ENCODE data around the gene CLCA4. TPM values are rescaled to one million over a fixed set of nuclear protein-coding genes. Genes with fewer than 3 reads are reported as not detected.

CLCA4 gene
- total RNA-seq, 6 donors from 2014 or later, result 1.0 TPM; not detected in 5

GRCh38 chr1:86542631-86543030 lies 4.2 kb upstream of the CLCA4 start:
- no peaks in the 10 kb centered on the region for H3K27me3 ChIP-seq
- no peak for DNase-seq
- ATAC-seq (ENCODE audit: low FRiP score in 2 of 2), result no peak
- H3K36me3 ChIP-seq, result no peaks in the 10 kb centered on the region
- no peak overlapping the region for H3K27ac ChIP-seq
- H3K4me3 ChIP-seq, result no peak overlapping the region
- no peaks in the 10 kb centered on the region for H3K9me3 ChIP-seq
- no peak for TF ChIP-seq CTCF (IDR thresholded peaks at IDR 0.05)
- TF ChIP-seq POLR2AphosphoS5 (IDR thresholded peaks at IDR 0.05), result no peak
- no peak for TF ChIP-seq POLR2A (IDR thresholded peaks at IDR 0.05)
- no peak for TF ChIP-seq EP300 (IDR thresholded peaks at IDR 0.05)
- H3K4me1 ChIP-seq, result no peaks in the 10 kb centered on the region

GRCh38 chr1:86548839-86549238 lies 2.0 kb downstream of the CLCA4 start:
- H3K9me3 ChIP-seq, result no peaks in the 10 kb centered on the region
- H3K27me3 ChIP-seq, result no peaks in the 10 kb centered on the region
- no peaks in the 10 kb centered on the region for H3K36me3 ChIP-seq
- no peak for ATAC-seq (ENCODE audit: low FRiP score in 2 of 2)
- H3K4me1 ChIP-seq, result no peaks in the 10 kb centered on the region
- DNase-seq, result no peak
- H3K27ac ChIP-seq, result no peak overlapping the region
- no peak for TF ChIP-seq POLR2AphosphoS5 (IDR thresholded peaks at IDR 0.05)
- no peak overlapping the region for H3K4me3 ChIP-seq

- no peak for TF ChIP-seq CTCF (IDR thresholded peaks at IDR 0.05)
- TF ChIP-seq POLR2AphosphoS5 (IDR thresholded peaks at IDR 0.05), result no peak
- TF ChIP-seq EP300 (IDR thresholded peaks at IDR 0.05), result no peak
- no peak for TF ChIP-seq POLR2A (IDR thresholded peaks at IDR 0.05)
- WGBS, 2 donors, result 74 to 83% methylated on average over 3 of the region's 3 CpGs
- DNase-seq (no peak), ATAC-seq (ENCODE audit: low FRiP score in 2 of 2) (no peak)
- no peaks in the 10 kb centered on the region for H3K27me3 ChIP-seq
- H3K9me3 ChIP-seq, result no peaks in the 10 kb centered on the region
- no peak overlapping the region for H3K27ac ChIP-seq
- no peaks in the 10 kb centered on the region for H3K4me1 ChIP-seq
- no peaks in the 10 kb centered on the region for H3K36me3 ChIP-seq
- no peak overlapping the region for H3K4me3 ChIP-seq
These were observed 4.4 kb downstream of the CLCA4 start for GRCh38 chr1:86551305-86551704.

GRCh38 chr1:86552376-86552775 lies 5.5 kb downstream of the CLCA4 start:
- Histone ChIP-seq H3K36me3 (no peaks in the 10 kb centered on the region), H3K4me1 (no peaks in the 10 kb centered on the region), H3K9me3 (no peaks in the 10 kb centered on the region), H3K4me3 (no peak overlapping the region), H3K27me3 (no peaks in the 10 kb centered on the region), H3K27ac (no peak overlapping the region)
- peak in 1 of 2 donors; percentile 76 for DNase-seq
- 89 to 96% methylated on average over 3 to 19 of the region's 19 CpGs for WGBS, 2 donors
- ATAC-seq (ENCODE audit: low FRiP score in 2 of 2), result peak; percentile 26 to 38
- TF ChIP-seq POLR2AphosphoS5 (IDR thresholded peaks at IDR 0.05) (no peak), EP300 (IDR thresholded peaks at IDR 0.05) (no peak), CTCF (IDR thresholded peaks at IDR 0.05) (no peak), POLR2A (IDR thresholded peaks at IDR 0.05) (no peak)

- no peak overlapping the region for H3K27ac ChIP-seq
- TF ChIP-seq EP300 (IDR thresholded peaks at IDR 0.05) (no peak), CTCF (IDR thresholded peaks at IDR 0.05) (no peak), POLR2AphosphoS5 (IDR thresholded peaks at IDR 0.05) (no peak), POLR2A (IDR thresholded peaks at IDR 0.05) (no peak)
- 91 to 97% methylated on average over 2 of the region's 2 CpGs for WGBS, 2 donors
- no peaks in the 10 kb centered on the region for H3K27me3 ChIP-seq
- no peak for ATAC-seq (ENCODE audit: low FRiP score in 2 of 2)
- no peak overlapping the region for H3K4me3 ChIP-seq
- H3K9me3 ChIP-seq, result peaks cover 0 to 4% (median 0%) of the 10 kb centered on the region in 4 donors
- no peaks in the 10 kb centered on the region for H3K36me3 ChIP-seq
- no peak for DNase-seq
- H3K4me1 ChIP-seq, result no peaks in the 10 kb centered on the region
These were observed 10.9 kb downstream of the CLCA4 start for GRCh38 chr1:86557739-86558138.

Data from upper lobe of left lung (tissue), 6 donors.